Uterus (tissue), 2 donors: ENCODE data around the gene DLGAP3.

ENCODE experiments used
- CTCF ChIP-seq, 4 experiments: fragments of 200-600 bp in 2 of 4; fragments of 450-650 bp in 2 of 4; sonication (generic) in 2 of 4; IDR thresholded peaks; one replicate each; pipeline ENCODE4 v1.5.1; 2016 to 2019; ENCODE audit warnings: antibody characterized with exemption in 4 of 4, mild to moderate bottlenecking in 2 of 4, moderate library complexity in 1 of 4
- POLR2A ChIP-seq, 2 donors: fragments of 450-650 bp; IDR thresholded peaks; one replicate each; pipeline ENCODE4 v1.6.1; 2016; ENCODE audit warnings: antibody characterized with exemption in 2 of 2, mild to moderate bottlenecking in 1 of 2, moderate library complexity in 1 of 2

- TF ChIP-seq CTCF (IDR thresholded peaks at IDR 0.05) (no peak), POLR2A (IDR thresholded peaks at IDR 0.05) (no peak)
Measured at GRCh38 chr1:34975771-34976170, 46.3 kb upstream of the DLGAP3 start.
